Natural killer cell treated with Interleukin-12 subunit alpha and Interleukin-12 subunit beta and Interleukin-15 and Interleukin-18, amount 100 ng/mL, for 72 hours (primary cell): Measurements from ENCODE around the gene SPNS2. TPM values are rescaled to one million over a fixed set of nuclear protein-coding genes. Genes with fewer than 3 reads are reported as not detected.

Experiments used
- ATAC-seq, 2 donors: fragments of 150-1000 bp; cut with Tn5 transposase in 1 of 2; sonication (Bioruptor Pico), chemical (Tn5 transposase) in 1 of 2; 2 replicates each; pipeline ENCODE4 v1.10.0; 2021
- DNase-seq: peaks from one replicate; pipeline ENCODE4 v3.0.0; 2022; ENCODE audit warnings: low spot score
- H3K27ac Mint-ChIP-seq, 2 donors: 1 replicate in 1 of 2; 2 replicates in 1 of 2; pipeline ENCODE4 v1.8.0; 2022; ENCODE audit warnings: mixed read lengths in 2 of 2, mild to moderate bottlenecking in 1 of 2, moderate library complexity in 1 of 2
- H3K27me3 Mint-ChIP-seq, 2 donors: 1 replicate in 1 of 2; 2 replicates in 1 of 2; pipeline ENCODE4 v1.8.0; 2022; ENCODE audit warnings: mixed read lengths in 2 of 2
- H3K36me3 Mint-ChIP-seq: one replicate; pipeline ENCODE4 v1.8.0; 2022; ENCODE audit warnings: mixed read lengths
- H3K4me1 Mint-ChIP-seq, 2 donors: 1 replicate in 1 of 2; 2 replicates in 1 of 2; pipeline ENCODE4 v1.8.0; 2022; ENCODE audit warnings: low read depth in 2 of 2, mixed read lengths in 2 of 2, mild to moderate bottlenecking in 1 of 2
- H3K4me3 Mint-ChIP-seq: one replicate; pipeline ENCODE4 v1.8.0; 2022; ENCODE audit warnings: mixed read lengths
- H3K9me3 Mint-ChIP-seq: 2 replicates; pipeline ENCODE4 v1.8.0; 2022; ENCODE audit warnings: mixed read lengths
- total RNA-seq, 2 donors: library from RNA; stranded (reverse); gene quantifications; one replicate each; pipeline ENCODE4 v1.2.3, GENCODE V29; 2022

SPNS2 gene
- total RNA-seq, 2 donors from 2014 or later = not detected

DNA sequence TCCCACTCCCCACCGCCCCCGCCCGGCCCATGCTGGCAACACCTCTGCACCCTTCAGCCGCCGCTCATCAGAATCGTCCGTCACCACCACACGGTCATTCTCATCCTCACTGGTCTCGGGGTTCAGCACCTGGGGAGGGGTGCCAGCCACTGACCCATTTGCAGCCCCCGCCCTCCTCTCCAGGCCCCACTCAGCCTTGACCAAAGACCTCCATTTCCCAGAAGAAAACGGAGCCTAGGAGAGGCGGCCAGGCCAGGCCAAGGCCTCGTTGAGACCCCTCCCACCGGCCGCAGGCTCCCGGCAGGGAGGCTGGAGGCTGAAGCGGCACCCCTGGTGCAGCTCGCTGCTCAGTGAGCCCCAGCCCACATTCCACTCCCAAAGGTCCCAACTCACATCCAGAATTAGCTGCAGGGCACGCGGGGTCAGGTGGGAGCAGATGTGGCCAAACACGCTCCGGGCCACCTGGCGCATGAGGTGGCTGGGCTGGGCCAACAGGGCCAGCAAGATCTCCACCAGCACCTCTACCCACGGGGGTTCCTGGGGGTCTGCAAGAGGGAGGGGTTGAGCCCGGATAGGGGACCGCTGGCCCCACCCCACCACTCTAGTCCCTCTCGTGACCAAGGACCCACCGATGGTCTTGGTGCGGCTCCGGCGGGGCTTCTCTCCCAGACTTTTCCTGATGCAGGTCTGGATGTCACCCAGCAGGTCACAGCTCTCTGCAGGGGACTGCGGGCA, 46.7 kb downstream of the SPNS2 start:
- no peaks in the 10 kb centered on the region for H3K4me1 Mint-ChIP-seq
- no peaks in the 10 kb centered on the region for H3K27me3 Mint-ChIP-seq
- DNase-seq (no peak), ATAC-seq (no peak)
- no peaks in the 10 kb centered on the region for H3K9me3 Mint-ChIP-seq
- H3K27ac Mint-ChIP-seq = no peak overlapping the region
- H3K4me3 Mint-ChIP-seq = no peak overlapping the region
- H3K36me3 Mint-ChIP-seq = no peaks in the 10 kb centered on the region

DNA sequence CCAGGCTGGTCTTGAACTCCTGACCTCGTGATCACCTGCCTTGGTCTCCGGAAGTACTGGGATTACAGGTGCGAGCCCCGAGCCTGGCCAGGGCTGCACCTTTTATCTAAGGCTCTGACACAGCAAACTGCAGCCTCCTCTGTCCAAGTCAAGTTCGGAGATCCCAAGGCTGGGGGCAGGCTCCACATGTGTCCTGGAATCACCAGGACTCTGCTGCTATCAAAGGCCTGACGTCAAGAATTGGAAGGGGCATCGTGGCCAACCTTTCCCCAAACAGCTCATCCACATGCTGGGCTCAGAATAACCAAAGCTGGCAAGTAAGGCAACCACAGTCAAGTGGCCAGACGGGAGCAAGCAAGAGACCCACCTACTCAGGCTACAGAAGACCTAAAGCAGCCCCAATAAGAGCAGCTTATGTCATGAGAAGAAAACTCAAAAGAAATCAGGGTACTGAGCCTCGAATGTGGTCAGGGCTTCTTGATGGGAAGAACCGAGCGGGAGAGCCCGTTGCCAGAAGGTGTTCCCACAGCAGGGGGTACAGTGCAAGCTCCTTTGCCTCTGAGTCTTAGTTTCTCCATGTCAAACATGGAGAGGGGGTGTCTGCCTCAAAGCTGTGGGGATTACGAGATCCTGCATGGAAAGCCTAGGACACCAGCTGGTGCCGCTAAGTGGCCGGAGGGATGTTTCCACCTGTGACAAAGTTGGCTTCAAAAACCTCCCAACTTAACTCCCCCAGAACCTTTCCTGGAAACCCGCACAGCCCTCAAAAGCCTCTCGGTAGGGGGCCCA, 48.6 kb downstream of the SPNS2 start:
- H3K27me3 Mint-ChIP-seq = no peaks in the 10 kb centered on the region
- no peak overlapping the region for H3K27ac Mint-ChIP-seq
- H3K9me3 Mint-ChIP-seq = no peaks in the 10 kb centered on the region
- H3K36me3 Mint-ChIP-seq = no peaks in the 10 kb centered on the region
- ATAC-seq (no peak), DNase-seq (no peak)
- H3K4me3 Mint-ChIP-seq = no peak overlapping the region
- H3K4me1 Mint-ChIP-seq = no peaks in the 10 kb centered on the region

DNA sequence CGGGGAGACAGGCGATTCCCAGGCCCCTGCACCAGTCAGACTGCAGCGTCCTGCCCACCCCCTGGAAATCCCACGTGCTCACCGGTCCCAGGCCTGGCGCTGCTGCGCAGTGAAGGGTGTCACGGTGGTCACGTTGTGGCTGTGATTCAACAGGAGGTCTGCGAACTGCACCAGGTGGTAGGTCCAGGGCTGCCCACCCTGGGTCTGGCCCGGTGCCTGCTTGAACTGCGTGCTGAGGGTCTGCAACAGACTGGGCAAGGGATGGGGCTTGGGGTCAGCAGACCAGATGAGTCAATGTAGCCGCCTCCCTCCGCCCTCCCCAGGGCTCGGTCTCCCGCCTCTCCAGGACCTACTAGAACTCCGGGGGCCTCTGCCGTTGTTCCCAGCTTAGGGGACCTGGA, 49.4 kb downstream of the SPNS2 start:
- H3K36me3 Mint-ChIP-seq = no peaks in the 10 kb centered on the region
- H3K4me1 Mint-ChIP-seq = no peaks in the 10 kb centered on the region
- H3K4me3 Mint-ChIP-seq = no peak overlapping the region
- no peaks in the 10 kb centered on the region for H3K27me3 Mint-ChIP-seq
- no peak overlapping the region for H3K27ac Mint-ChIP-seq
- ATAC-seq (no peak), DNase-seq (no peak)
- H3K9me3 Mint-ChIP-seq = no peaks in the 10 kb centered on the region

DNA sequence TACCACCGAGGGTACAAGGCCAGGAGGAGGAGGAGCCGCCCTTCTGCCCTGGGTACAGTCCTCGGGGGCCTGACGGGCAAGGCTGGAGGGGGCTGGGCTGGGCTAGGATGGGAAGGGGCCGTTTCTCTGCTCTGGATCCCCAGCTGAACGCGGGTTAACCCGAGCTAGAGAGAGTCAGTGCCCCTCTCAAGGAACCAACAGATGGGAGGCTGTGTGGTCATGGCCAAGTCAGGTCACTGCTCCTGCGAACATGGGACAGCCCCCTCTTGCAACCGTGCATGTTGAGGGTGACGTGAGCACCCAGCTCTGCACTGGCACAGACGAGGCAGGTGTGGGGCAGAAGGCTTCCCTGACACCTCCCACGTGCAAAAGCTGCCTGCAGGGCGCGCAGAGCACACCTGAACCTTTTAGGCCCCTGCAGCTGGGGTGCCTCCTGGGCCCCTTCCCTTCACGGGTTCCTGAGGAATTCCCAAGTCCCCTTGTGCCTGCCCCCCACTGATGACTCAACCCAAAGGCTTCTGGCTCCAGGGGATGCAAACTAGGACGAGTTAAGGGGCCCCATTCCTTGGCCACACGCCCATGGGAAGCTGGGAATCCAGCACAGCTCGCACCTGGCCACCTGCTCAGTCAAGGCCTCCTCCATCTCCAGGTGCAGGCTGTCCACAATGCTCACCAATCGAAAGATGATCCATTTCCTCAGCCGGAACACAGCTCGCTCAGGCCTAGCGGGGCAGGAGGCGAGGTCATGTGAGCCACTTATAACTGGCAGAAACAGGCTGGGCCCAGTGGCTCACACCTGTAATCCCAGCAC, 50.2 kb downstream of the SPNS2 start:
- Mint-ChIP-seq H3K27ac (no peak overlapping the region), H3K36me3 (no peaks in the 10 kb centered on the region), H3K27me3 (no peaks in the 10 kb centered on the region), H3K9me3 (no peaks in the 10 kb centered on the region), H3K4me1 (peaks cover 0 to 4% of the 10 kb centered on the region in 2 donors), H3K4me3 (no peak overlapping the region)
- DNase-seq (no peak), ATAC-seq (no peak)

DNA sequence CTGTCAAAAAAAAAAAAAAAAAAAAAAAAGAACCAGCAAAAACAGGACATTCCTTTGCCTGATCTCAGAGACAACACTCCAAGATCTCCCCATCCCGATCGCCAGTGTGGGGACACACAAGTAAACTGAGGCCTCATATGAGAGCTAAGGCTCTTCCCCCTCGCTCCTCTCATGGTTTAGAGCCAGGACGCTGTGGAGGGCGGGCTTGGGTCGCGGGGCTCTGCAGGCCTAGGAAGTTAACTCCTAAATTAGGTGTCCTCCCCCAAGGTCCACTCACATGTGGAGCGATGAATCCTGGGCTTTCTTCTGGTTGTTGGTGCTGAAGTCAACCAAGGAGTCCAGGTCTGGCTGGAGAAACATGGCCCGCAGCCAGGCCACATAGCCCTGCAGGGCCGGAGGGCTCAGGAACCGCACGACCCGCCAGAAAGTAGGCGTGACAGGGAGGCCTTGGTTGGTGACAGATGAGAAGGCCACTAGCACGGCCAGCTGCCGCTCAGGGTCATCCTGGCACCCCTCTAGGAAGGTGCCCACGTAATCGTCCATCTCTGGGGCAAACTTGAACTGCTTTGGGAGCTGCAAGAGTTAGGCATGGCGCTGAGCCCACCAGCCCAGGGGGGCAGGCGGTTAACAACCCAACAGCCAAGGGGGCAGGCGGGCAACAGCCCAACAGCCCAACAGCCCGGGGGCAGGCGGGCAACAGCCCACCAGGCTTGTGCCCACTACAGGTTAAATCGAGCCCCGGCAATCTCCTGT, 51.3 kb downstream of the SPNS2 start:
- Mint-ChIP-seq H3K27ac (no peak overlapping the region), H3K27me3 (no peaks in the 10 kb centered on the region), H3K4me3 (no peak overlapping the region), H3K9me3 (no peaks in the 10 kb centered on the region), H3K4me1 (peaks cover 0 to 11% of the 10 kb centered on the region in 2 donors), H3K36me3 (no peaks in the 10 kb centered on the region)
- DNase-seq = no peak
- no peak for ATAC-seq

DNA sequence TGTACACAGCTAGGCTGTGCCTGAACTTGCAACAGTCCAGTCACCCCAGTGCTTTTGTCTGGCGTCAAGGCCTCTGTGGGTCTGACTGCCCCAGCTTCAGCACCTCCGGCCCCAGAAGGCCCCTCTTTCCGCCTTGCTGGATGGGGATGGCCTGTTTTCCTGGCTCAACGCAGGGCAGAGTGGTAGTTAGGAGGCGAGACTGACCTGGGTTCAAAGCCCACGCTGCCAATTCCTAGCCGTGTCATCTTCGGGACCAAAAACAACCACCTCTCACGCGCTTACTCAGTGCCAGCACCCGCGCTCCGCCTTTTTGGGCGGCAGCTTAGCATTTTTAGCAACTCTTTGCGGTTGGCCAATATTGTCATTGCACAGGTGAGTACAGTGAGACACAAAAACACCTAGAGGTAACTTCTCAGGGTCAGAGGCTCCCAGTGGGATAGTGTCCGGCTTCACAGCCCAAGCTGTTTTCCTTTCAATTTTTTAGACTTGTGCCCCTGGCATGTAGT, 51.9 kb downstream of the SPNS2 start:
- no peak overlapping the region for H3K27ac Mint-ChIP-seq
- H3K9me3 Mint-ChIP-seq = no peaks in the 10 kb centered on the region
- no peaks in the 10 kb centered on the region for H3K36me3 Mint-ChIP-seq
- no peak overlapping the region for H3K4me3 Mint-ChIP-seq
- H3K4me1 Mint-ChIP-seq = peaks cover 5 to 17% of the 10 kb centered on the region in 2 donors
- DNase-seq = no peak
- no peak for ATAC-seq
- H3K27me3 Mint-ChIP-seq = no peaks in the 10 kb centered on the region

DNA sequence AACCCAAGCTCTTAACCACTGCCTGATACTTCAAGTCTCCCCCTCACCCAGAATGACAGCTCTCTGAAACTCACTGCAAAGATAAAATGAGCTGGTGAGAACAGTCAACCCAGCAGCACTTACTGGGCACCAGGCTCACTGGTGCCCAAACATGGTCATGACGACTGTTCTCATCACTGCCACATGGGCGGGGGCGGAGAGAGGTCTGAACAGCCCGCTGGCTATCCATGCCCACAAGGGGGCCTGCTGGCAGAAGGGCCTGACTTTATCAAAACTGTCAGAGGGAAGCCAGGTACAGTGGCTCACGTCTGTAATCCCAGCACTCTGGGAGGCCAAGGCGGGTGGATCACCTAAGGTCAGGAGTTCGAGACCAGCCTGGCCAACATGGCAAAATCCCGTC, 52.5 kb downstream of the SPNS2 start:
- H3K27me3 Mint-ChIP-seq = no peaks in the 10 kb centered on the region
- no peaks in the 10 kb centered on the region for H3K36me3 Mint-ChIP-seq
- DNase-seq (no peak), ATAC-seq (no peak)
- no peak overlapping the region for H3K4me3 Mint-ChIP-seq
- H3K4me1 Mint-ChIP-seq = peaks cover 10 to 22% of the 10 kb centered on the region in 2 donors
- no peaks in the 10 kb centered on the region for H3K9me3 Mint-ChIP-seq
- no peak overlapping the region for H3K27ac Mint-ChIP-seq

DNA sequence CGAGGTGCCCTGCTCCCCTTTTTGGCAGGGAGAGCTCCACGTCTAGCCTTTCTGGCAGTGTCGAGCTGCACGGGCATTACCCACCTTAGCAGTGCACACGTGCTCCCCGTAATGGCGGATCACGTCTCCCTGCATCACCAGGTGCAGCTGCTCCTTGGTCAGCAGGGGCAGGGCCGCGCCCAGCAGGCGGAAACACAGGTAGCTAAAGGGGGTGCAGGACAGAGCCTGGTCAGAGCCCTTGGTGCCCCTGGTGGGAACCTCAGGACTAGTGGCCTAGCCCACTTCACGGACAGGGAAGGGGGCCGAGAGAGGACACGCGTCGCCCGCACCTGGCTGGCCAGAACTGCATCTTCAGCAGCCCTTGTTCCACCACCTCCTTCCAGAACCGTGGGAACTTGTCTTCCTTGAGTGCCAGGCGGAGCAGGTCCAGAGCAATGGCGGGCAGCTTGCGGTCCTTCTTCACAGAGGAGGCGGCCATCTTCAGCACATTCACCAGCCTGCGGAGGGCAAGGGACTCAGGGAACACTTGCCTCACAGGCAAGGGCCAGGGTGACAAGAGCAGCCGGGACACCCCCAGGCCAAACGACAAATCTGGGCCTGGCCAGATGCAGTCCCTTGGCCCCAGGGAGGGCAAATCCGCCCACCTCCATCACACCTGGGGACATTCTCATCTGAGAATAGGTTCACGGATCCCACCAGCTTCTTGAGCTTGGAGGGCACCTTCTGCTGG, 53.3 kb downstream of the SPNS2 start:
- Mint-ChIP-seq H3K36me3 (no peaks in the 10 kb centered on the region), H3K4me3 (no peak overlapping the region), H3K27ac (no peak overlapping the region), H3K9me3 (no peaks in the 10 kb centered on the region), H3K4me1 (peaks cover 12 to 24% of the 10 kb centered on the region in 2 donors), H3K27me3 (no peaks in the 10 kb centered on the region)
- DNase-seq (no peak), ATAC-seq (no peak)

DNA sequence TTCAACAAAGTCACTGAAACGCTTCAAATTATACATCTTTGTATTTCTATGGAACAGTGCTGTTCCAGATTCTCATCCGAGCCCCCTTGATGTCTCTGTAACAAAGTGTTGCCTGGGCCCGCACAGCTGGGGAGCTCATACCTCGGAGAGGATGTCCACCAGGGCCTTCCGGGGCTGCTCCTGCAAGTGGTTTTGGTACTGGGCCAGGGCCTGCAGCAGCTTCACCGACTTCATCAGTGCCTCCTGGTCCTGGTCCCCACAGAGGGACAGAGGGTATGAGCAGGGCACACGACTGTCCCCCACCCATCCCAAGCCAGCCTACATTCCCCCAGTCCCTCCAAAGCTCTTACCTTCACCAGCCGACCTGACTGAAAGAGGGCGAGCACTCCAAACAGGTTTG, 55.0 kb downstream of the SPNS2 start:
- Mint-ChIP-seq H3K9me3 (no peaks in the 10 kb centered on the region), H3K27ac (no peak overlapping the region), H3K27me3 (no peaks in the 10 kb centered on the region), H3K4me1 (peaks cover 12 to 24% of the 10 kb centered on the region in 2 donors), H3K36me3 (no peaks in the 10 kb centered on the region), H3K4me3 (peak overlapping the region; percentile 95)
- no peak for DNase-seq
- ATAC-seq = no peak

DNA sequence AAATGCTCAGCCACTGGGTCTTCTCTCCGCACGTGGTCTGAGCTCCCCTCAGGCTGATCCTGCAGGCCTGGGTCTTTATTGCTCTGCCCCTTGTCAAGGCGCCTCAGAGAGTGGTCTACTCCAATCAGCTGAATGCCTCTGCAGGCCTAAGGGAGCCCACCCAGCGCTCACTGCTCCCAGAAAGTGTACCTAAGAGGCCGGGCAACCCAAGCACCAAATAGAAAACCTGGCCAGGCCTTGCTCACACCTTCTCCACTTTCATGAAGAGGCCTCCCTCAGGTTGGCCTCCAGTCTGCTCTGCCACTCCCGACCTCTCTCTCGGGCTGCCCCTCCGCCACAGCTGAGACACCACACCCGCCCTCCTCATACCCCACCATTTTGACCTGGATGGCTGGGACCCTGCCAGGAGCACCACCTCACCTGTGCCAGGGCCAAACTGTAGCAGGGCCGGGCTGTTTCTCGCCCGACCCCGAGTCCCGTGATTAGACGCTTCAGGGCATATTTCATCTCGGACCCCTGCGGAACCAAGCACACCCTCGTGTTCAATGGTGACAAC, 55.8 kb downstream of the SPNS2 start:
- ATAC-seq = peak in 1 of 2 donors; percentile 1
- H3K27me3 Mint-ChIP-seq = no peaks in the 10 kb centered on the region
- H3K9me3 Mint-ChIP-seq = no peaks in the 10 kb centered on the region
- no peaks in the 10 kb centered on the region for H3K36me3 Mint-ChIP-seq
- peak overlapping the region; percentile 98 to 99 for H3K27ac Mint-ChIP-seq
- DNase-seq = no peak
- peaks cover 12 to 24% of the 10 kb centered on the region in 2 donors for H3K4me1 Mint-ChIP-seq
- H3K4me3 Mint-ChIP-seq = peak overlapping the region; percentile 95

DNA sequence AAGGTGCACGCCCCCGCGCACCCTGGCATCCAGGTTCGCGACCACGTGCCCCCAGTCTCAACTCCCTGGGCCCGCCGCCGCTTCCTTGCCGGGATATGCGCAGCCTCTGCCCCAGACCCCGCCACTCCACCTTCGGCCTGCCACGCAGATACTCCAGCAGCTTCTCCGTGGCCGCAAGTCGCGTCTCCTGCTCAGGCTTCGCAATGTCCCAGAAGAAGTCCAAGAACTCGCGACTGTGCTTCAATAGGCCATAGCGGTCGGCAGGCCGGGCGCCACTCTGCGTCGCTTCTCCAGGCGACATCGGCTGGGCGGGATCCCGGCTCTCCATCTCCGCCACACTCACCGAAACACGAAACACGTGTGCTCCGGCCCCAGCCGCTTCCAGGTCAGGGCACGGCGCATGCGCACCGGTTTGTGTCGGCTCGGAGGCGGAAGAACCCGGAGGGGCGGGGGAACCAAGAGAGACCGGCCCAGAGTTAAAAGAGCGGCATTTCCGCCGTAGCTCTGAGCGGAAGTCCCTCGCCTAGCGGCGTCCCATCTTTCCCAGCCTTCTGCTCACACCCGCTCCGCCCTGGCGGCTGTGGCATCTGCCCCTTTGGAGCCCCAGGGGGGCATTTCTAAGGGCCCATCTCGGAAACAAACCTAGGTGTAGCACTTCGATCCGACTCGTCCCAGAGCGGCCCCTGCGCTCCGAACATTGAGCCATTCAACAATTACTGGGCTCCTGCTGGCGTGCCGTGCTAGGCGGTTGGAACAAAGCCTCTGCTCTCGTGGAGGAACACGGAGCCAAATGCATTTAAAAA, 56.5 kb downstream of the SPNS2 start, which contains the start of gene MYBBP1A:
Gene MYBBP1A, minus strand, starts transcription at position 388 of the 803 bp plus-strand sequence. Its CDS starts 60 bp downstream, at position 328.
- Mint-ChIP-seq H3K4me3 (peak within 1 kb of the TSS; percentile 95), H3K27ac (peak within 1 kb of the TSS; percentile 98 to 99), H3K27me3 (no peaks in the 10 kb centered on the region), H3K9me3 (no peaks in the 10 kb centered on the region), H3K36me3 (no peaks in the 10 kb centered on the region), H3K4me1 (peaks cover 12 to 24% of the 10 kb centered on the region in 2 donors)
- ATAC-seq (peak; percentile 95 to 97), DNase-seq (peak; percentile 98)
